IgD-negative memory B cell (primary cell): Measurements from ENCODE around the gene MTCH2. TPM values are rescaled to one million over a fixed set of nuclear protein-coding genes. Genes with fewer than 3 reads are reported as not detected.
"Not testable (repeated sequence)": the region's sequence is repeated elsewhere in the genome, so short reads cannot be mapped to it uniquely, and the experiment has no call there.

Source experiments
- H3K27ac Mint-ChIP-seq, 3 donors: one replicate each; pipeline ENCODE4 v1.8.0; 2020 to 2022; ENCODE audit warnings: mild to moderate bottlenecking in 3 of 3, mixed read lengths in 3 of 3, moderate library complexity in 1 of 3
- H3K27me3 Mint-ChIP-seq: one replicate; pipeline ENCODE4 v1.8.0; 2021; ENCODE audit warnings: mixed read lengths
- H3K36me3 Mint-ChIP-seq: one replicate; pipeline ENCODE4 v1.8.0; 2020; ENCODE audit warnings: mild to moderate bottlenecking, mixed read lengths
- H3K4me1 Mint-ChIP-seq, 3 donors: one replicate each; pipeline ENCODE4 v1.8.0; 2020 to 2022; ENCODE audit warnings: mixed read lengths in 3 of 3, mild to moderate bottlenecking in 1 of 3
- H3K4me3 Mint-ChIP-seq, 4 donors: one replicate each; pipeline ENCODE4 v1.8.0; 2020 to 2022; ENCODE audit warnings: mild to moderate bottlenecking in 4 of 4, mixed read lengths in 4 of 4, moderate library complexity in 3 of 4
- H3K9me3 Mint-ChIP-seq, 3 donors: one replicate each; pipeline ENCODE4 v1.8.0; 2020 to 2021; ENCODE audit warnings: mixed read lengths in 3 of 3, mild to moderate bottlenecking in 1 of 3
- polyA plus RNA-seq: library from polyadenylated mRNA; unstranded; fragments of 300-500 nt; fragmentation: Illumina TruSeq; gene quantifications from one replicate; pipeline ENCODE4 v1.2.3, GENCODE V29; 2021

MTCH2 gene
- polyA plus RNA-seq, 1 donor from 2014 or later, result 58.9 TPM

DNA sequence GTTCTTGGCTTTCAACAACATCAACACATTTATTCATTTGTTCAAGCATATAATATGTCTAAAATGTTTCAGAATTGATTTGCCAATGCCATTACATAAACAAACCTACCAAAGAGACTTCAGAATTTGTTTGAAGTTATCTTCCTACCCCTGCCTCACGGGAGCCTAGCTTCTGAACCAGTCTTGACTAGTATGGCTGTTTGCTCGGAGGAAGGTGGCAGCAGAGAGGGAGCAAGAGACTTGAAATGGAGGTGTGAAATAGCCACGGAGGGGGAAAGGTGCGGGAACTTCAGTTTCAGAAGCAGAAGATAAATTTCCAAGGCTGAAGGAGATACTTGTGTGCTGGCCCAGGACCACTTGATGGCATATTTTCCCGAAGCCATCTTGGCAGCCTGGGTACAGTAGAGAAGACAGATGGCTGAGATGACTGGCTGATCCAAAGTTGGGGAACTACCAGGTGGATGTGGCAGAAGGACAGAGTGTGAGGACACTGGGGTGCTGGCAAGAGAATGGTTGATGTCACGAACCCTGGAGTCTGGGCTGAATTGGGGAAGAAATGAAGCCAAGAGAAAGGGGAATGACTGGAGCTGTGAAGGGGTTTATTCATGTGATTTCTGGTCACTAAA lies 14.0 kb upstream of the MTCH2 start:
- peaks cover 2% of the 10 kb centered on the region for H3K27me3 Mint-ChIP-seq
- no peaks in the 10 kb centered on the region for H3K4me1 Mint-ChIP-seq
- peaks cover 3% of the 10 kb centered on the region for H3K36me3 Mint-ChIP-seq
- H3K27ac Mint-ChIP-seq, result no peak overlapping the region
- peaks cover 0 to 11% (median 4%) of the 10 kb centered on the region in 3 donors for H3K9me3 Mint-ChIP-seq
- no peak overlapping the region for H3K4me3 Mint-ChIP-seq

DNA sequence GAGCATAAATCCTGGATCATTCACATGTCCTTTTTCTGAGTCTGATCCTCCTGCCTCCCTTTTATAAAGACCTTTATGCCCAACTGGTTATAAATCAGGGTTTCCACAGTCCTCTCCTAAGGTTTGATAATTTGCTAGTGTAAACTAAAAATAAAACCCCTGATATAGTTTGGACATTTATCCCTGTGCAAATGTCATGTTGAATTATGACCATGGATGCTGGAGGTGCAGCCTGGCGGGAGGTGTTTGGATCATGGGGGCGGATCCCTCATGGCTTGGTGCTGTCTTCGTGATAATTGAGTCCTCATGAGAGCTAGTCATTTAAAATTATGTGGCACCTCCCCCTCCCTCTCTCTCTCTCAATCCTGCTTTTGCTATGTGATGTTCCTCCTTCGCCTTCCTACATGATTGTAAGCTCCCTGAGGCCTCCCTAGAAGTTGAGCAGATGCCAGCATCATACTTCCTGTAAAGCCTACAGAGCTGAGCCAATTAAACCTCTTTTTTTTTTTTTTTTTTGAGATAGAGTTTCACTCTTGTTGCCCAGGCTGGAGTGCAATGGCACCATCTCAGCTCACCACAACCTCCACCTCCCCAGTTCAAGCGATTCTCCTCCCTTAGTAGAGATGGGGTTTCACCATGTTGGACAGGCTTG lies 9.6 kb upstream of the MTCH2 start:
- Mint-ChIP-seq H3K36me3 (peaks cover 3% of the 10 kb centered on the region), H3K27ac (no peak overlapping the region), H3K4me3 (peak overlapping the region in 2 of 4 donors; percentile 43 to 65), H3K27me3 (peaks cover 2% of the 10 kb centered on the region), H3K4me1 (no peaks in the 10 kb centered on the region), H3K9me3 (peaks cover 0 to 11% (median 4%) of the 10 kb centered on the region in 3 donors)

DNA sequence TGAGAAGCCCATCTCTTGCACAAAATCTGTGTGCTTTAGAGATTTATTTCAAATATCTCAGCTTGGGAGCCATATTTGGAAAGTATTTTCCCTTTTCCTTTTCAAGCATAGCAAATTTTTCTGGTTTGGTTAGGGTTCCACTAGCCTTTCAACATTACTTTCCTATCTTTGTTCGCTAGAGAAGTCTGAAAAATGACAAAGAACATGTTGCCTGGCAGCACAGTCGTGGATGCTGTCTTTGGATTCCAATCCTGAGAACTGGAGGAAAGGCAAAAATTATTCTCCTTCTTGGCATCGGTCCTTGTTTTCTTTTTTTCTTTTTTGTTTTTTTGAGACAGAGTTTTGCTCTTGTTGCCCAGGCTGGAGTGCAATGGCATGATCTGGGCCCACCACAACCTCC lies 6.9 kb upstream of the MTCH2 start:
- Mint-ChIP-seq H3K27ac (no peak overlapping the region), H3K9me3 (peaks cover 0 to 11% (median 7%) of the 10 kb centered on the region in 3 donors), H3K4me3 (no peak overlapping the region), H3K4me1 (no peaks in the 10 kb centered on the region), H3K27me3 (peaks cover 2% of the 10 kb centered on the region), H3K36me3 (peaks cover 1% of the 10 kb centered on the region)

DNA sequence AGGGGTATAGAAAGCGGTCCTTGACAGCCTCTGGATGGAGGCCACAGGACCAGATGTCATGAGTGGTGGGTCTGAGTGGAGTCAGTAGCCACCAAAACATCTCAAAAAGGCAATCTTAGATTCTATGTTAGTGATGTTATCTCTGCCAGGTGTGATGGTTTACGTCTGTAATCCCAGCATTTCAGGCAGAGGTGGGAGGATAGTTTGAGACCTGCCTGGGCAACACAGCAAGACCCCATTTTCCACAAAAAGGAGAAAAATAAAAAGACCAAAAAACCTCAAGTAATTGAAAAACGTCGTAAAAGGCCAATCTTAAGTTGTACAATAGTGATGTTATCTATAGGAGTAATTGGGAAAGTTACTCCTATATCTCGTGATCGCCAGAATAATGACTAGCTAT lies 3.7 kb upstream of the MTCH2 start:
- H3K27ac Mint-ChIP-seq, result peak overlapping the region in 1 of 3 donors; percentile 49
- no peaks in the 10 kb centered on the region for H3K27me3 Mint-ChIP-seq

DNA sequence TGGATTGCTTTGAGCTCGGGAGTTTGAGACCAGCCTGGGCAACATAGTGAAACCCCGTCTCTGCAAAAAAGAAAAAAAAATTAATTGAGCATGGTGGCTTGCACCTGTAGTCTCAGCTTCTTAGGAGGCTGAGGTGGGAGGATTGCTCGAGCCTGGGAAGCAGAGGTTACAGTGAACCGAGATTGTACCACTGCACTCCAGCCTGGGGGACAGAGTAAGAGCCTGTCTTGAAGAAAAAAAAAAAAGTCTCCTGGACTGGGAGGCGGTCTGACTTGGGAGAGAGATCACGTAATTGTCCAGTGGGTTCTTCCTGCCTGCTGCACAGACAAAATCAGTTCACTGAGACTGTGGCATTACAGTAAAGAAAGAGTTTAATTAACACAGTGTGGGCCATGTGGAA lies 3.1 kb upstream of the MTCH2 start:
- H3K4me1 Mint-ChIP-seq, result peaks cover 12 to 15% (median 13%) of the 10 kb centered on the region in 3 donors
- peak overlapping the region in 1 of 3 donors; percentile 49 for H3K27ac Mint-ChIP-seq

More for the DNA sequence above, 3.7 kb upstream of the MTCH2 start:
- H3K4me1 Mint-ChIP-seq, result peaks cover 10 to 11% (median 11%) of the 10 kb centered on the region in 3 donors
- H3K9me3 Mint-ChIP-seq, result peaks cover 0 to 3% (median 0%) of the 10 kb centered on the region in 3 donors
- H3K36me3 Mint-ChIP-seq, result no peaks in the 10 kb centered on the region
- H3K4me3 Mint-ChIP-seq, result peak overlapping the region in 1 of 4 donors; percentile 25

DNA sequence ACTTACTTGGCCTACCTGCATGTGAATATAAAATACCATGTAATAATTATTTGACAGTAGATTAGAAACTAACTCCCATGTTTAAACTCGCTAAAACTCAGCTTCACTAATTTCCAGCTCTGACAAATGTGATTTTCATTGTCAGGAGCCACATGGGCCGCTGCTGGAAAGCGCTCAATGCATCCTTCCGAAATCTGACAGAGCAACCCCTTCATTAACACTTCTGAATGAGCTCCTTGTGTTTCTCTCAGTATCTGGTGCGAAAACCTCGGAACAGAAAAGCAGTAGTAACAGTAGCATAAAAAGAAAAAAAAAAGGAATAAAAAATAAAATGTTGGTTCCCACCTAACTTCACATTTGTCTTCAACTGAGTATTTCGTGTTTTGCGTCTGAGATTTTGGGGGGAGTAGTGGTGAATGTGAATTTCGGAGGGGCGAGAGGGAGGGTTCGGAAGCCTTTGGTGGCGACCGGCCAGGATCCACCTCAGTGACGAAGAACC lies 710 bp downstream of the MTCH2 start:
- peaks cover 15 to 18% (median 17%) of the 10 kb centered on the region in 3 donors for H3K4me1 Mint-ChIP-seq
- peak overlapping the region; percentile 54 to 95 (median 84) for H3K27ac Mint-ChIP-seq
- no peaks in the 10 kb centered on the region for H3K27me3 Mint-ChIP-seq

More for the DNA sequence above, 3.1 kb upstream of the MTCH2 start:
- Mint-ChIP-seq H3K36me3 (no peaks in the 10 kb centered on the region), H3K27me3 (no peaks in the 10 kb centered on the region), H3K4me3 (peak overlapping the region in 2 of 4 donors; percentile 25 to 48), H3K9me3 (peaks cover 0 to 3% (median 0%) of the 10 kb centered on the region in 3 donors)

DNA sequence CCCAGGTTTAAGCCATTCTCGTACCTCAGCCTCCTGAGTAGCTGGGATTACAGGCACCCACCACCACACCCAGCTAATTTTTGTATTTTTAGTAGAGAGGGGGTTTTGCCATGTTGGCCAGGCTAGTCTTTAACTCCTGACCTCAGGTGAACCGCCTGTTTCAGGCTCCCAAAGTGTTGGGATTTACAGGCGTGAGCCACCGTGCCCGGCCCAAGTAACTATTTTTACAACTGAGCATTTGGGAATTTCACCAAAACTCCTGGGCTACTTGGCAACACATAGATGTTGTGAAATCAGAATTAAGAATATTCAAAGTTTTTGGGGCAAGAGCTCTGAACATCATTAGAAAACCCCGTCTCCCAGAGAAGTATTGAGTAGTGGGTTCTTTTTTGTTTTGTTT lies 1.9 kb downstream of the MTCH2 start:
- H3K27ac Mint-ChIP-seq, result peak overlapping the region in 1 of 3 donors; percentile 54
- not testable (repeated sequence) for H3K9me3 Mint-ChIP-seq
- peak overlapping the region in 3 of 4 donors; percentile 21 to 92 (median 74) for H3K4me3 Mint-ChIP-seq

More for the DNA sequence above, 710 bp downstream of the MTCH2 start:
- Mint-ChIP-seq H3K4me3 (peak overlapping the region; percentile 74 to 97 (median 92)), H3K36me3 (peaks cover 8% of the 10 kb centered on the region), H3K9me3 (no peaks in the 10 kb centered on the region)

DNA sequence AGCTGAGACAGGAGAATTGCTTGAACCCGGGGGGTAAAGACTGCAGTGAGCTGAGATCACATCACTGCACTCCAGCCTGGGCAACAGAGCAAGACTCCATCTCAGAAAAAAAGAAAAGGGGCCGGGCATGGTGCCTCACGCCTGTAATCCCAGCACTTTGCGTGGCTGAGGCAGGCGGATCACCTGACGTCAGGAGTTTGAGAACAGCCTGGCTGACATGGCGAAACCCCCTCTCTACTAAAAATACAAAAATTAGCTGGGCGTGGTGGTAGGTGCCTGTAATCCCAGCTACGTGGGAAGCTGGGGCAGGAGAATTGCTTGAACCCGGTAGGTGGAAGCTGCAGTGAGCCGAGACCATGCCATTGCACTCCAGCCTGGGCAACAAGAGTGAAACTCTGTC lies 6.0 kb downstream of the MTCH2 start:
- H3K27ac Mint-ChIP-seq, H3K4me1 Mint-ChIP-seq, H3K27me3 Mint-ChIP-seq, H3K4me3 Mint-ChIP-seq, H3K9me3 Mint-ChIP-seq: not testable (repeated sequence)
- peaks cover 16% of the 10 kb centered on the region for H3K36me3 Mint-ChIP-seq

More for the DNA sequence above, 1.9 kb downstream of the MTCH2 start:
- peaks cover 15 to 18% (median 17%) of the 10 kb centered on the region in 3 donors for H3K4me1 Mint-ChIP-seq
- not testable (repeated sequence) for H3K27me3 Mint-ChIP-seq, H3K36me3 Mint-ChIP-seq

DNA sequence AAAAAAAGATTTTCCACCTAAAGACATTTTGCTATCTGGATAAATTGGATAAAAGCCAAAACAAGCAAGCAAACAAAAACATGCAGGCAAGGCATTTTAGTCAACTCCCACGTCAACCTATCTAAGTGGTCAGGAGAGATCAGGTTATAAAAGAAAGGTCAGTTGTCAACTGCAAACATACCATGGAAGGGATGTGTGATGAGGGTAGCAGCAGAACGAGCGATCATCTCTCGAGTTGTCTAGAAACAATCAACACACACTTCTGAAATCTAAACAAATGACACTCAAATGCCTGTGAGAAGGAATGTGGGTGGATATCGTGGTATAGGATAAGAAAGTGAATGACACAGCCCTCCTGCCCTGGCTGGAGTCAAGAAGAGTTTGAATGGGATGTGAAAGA lies 10.9 kb downstream of the MTCH2 start:
- Mint-ChIP-seq H3K4me1 (no peaks in the 10 kb centered on the region), H3K9me3 (no peaks in the 10 kb centered on the region), H3K36me3 (peaks cover 15% of the 10 kb centered on the region), H3K27ac (no peak overlapping the region), H3K4me3 (no peak overlapping the region), H3K27me3 (no peaks in the 10 kb centered on the region)

DNA sequence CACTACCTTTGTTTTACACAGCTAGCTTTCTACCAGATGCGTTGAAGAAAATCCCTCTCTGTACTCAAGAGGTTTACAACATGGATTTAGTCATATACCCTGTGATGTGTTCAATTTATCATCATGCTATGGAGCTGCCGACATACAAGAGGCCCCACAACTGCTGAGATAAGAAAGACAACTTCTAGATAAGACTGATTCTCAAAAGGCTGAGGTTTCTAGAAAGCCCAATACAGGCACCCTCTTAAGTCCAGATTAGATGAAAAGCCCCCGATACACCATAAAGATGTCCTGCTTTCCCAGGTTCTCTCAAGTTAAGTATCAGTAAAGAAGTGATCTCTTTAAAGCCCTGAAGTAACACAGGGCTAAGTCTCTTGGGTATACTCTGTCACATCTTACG lies 14.3 kb downstream of the MTCH2 start:
- Mint-ChIP-seq H3K27ac (no peak overlapping the region), H3K27me3 (no peaks in the 10 kb centered on the region), H3K9me3 (no peaks in the 10 kb centered on the region), H3K4me1 (no peaks in the 10 kb centered on the region), H3K36me3 (peaks cover 12% of the 10 kb centered on the region), H3K4me3 (no peak overlapping the region)

DNA sequence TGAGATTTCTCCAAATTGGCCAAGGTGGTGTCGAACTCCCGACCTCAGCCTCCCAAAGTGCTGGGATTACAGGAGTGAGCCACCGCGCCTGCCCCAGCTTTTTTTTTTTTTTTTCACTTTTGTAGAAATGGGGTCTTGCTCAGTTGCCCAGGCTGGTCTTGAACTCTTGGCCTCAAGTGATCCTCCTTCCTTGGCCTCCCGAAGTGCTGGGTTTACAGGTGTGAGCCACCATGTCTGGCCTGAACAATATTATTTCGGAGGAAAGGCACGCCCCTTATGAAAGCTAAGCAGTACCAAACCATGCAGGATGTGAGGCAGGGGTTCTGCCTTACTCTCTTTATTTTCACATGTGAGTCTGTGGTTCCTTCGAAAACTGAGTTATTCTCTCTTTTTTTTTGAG lies 16.1 kb downstream of the MTCH2 start:
- Mint-ChIP-seq H3K27me3 (no peaks in the 10 kb centered on the region), H3K9me3 (no peaks in the 10 kb centered on the region), H3K36me3 (peaks cover 6% of the 10 kb centered on the region), H3K4me3 (no peak overlapping the region), H3K4me1 (no peaks in the 10 kb centered on the region), H3K27ac (no peak overlapping the region)

DNA sequence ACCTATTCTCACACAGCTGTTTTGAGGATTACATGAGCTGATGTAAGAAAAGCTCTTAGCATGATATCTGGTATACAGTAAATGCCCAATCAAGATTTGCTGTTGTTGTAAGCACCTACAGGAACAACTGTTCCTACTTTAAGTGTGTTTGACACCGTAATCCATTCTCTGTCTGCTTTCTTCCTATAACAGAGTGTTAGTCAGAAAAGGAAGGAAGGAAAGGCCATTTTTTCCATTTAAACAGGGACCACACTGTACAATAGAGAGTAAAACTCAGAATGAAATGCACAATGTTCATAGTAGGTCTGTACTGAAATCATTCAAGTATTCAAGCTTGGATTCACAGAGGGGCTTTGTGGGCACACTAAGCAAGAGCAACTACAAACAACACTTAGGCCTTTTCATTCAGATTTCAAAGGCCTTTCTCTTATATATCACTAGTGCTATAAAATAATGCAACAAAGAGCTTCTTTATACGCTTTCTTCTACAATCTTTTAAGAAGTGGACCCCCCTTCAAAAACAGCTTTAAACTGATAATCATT lies 21.5 kb downstream of the MTCH2 start:
- Mint-ChIP-seq H3K36me3 (no peaks in the 10 kb centered on the region), H3K4me3 (no peak overlapping the region), H3K4me1 (peaks cover 0 to 7% (median 0%) of the 10 kb centered on the region in 3 donors), H3K27me3 (no peaks in the 10 kb centered on the region), H3K9me3 (no peaks in the 10 kb centered on the region), H3K27ac (no peak overlapping the region)

DNA sequence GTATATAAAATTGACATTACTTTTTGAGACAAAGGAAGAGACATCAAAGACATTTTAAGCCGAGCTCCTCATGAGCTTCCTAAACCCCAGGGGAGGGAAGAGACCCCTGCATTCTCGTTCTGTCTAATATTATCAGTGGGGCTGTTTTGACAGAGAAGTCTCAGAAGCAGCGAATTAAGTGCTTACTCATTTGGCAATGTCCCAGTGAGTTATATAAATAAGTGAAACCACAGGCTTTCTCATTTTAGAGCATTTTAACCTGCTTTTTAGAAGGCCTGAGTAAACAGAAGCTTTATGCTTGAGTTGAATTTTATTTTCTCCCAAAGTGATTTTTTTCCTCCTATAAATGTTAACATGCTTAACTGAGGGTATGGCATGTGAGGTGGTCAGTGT lies 24.9 kb downstream of the MTCH2 start:
- Mint-ChIP-seq H3K4me1 (peaks cover 0 to 7% (median 0%) of the 10 kb centered on the region in 3 donors), H3K36me3 (peaks cover 2% of the 10 kb centered on the region), H3K9me3 (no peaks in the 10 kb centered on the region), H3K27me3 (no peaks in the 10 kb centered on the region), H3K27ac (no peak overlapping the region), H3K4me3 (no peak overlapping the region)

DNA sequence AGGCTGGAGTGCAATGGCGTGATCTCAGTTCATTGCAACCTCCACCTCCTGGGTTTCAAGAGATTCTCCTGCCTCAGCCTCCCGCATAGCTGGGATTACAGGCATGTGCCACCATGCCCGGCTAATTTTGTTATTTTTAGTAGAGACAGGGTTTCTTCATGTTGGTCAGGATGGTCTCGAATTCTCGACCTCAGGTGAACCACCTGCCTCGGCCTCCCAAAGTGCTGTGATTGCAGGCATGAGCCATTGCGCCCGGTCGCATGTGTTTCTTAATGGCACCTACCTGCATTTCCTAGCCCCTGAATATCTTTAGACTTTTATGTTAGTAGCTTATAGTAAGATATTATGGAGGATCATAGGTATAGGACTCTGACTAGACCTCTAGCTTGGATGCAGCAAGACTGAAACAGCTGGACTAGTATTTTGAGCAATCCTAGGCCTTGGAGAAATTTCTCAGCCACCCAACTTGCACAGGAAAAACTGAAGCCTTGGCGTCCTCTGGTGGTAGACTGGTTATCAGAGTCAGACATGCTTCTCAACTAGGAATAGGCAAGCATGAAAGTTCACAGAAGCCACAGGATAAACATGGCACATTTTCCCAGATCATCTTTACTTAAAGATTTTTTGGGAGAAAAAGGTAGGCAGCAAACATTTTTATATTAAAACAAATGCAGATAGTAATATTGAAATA lies 25.5 kb downstream of the MTCH2 start:
- H3K4me3 Mint-ChIP-seq, result no peak overlapping the region
- peaks cover 2% of the 10 kb centered on the region for H3K36me3 Mint-ChIP-seq
- H3K4me1 Mint-ChIP-seq, result peaks cover 1 to 8% (median 2%) of the 10 kb centered on the region in 3 donors
- peak overlapping the region in 1 of 3 donors; percentile 57 for H3K27ac Mint-ChIP-seq
- H3K9me3 Mint-ChIP-seq, result no peaks in the 10 kb centered on the region
- no peaks in the 10 kb centered on the region for H3K27me3 Mint-ChIP-seq

DNA sequence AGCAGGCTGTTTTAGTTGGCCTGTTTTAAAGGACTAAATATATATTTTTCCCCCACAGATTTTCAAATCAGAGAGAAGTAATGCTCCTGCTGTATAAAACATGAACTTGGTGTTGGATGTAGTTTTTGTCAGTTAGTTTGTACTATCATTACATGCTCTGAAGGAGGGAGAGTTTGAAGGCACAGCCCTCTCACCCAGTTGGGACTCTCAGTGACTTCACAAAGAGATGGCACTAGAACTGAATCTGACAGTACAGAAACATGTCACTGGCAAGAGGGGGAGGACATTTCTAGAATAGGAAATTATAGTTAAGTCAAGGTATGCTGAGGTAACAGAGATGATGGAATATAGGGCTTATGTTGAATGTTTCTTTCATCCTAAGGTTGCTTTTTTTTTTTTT lies 27.1 kb downstream of the MTCH2 start:
- Mint-ChIP-seq H3K27ac (no peak overlapping the region), H3K9me3 (no peaks in the 10 kb centered on the region), H3K27me3 (no peaks in the 10 kb centered on the region), H3K36me3 (peaks cover 2% of the 10 kb centered on the region), H3K4me1 (peaks cover 8 to 21% (median 9%) of the 10 kb centered on the region in 3 donors), H3K4me3 (no peak overlapping the region)
